ENCODE results near the gene ZBTB7A. TPM values are rescaled to one million over a fixed set of nuclear protein-coding genes. Genes with fewer than 3 reads are reported as not detected.

The ZBTB7A gene
- total and polyA plus RNA-seq, 10 of the 15 experiments (the other 5 are each of a cell fraction or from before 2014, with no cell fraction given), result 0.26 to 42.4 (median 4.5) TPM

GRCh38 chr19:4063369-4064148, 3.1 kb downstream of the ZBTB7A start (continued):
- no peak for TF ChIP-seq CEBPZ (IDR thresholded peaks at IDR 0.05; ENCODE audit: low read depth, low read length)
- no peak for TF ChIP-seq RUNX3 (IDR thresholded peaks at IDR 0.05; ENCODE audit: low read length)

- H3K4me1 ChIP-seq (ENCODE audit: control insufficient read depth, insufficient read depth, low read length), result peaks cover 29% of the 10 kb centered on the region
- BruUV-seq (replicated peaks), result no TSS peak
- no peak overlapping the region for H2AFZ ChIP-seq (ENCODE audit: control insufficient read depth, low read depth, low read length)
- no peaks in the 10 kb centered on the region for H3K27me3 ChIP-seq (replicated peaks in 1 of 2; ENCODE audit: control insufficient read depth in 2 of 2, insufficient read depth in 2 of 2, low read length in 1 of 2)
- CTCF ChIA-PET, result interaction anchor here (0.6 to 1.6 kb wide), 3 partner anchors 12 to 77 kb away, joined by 3 to 5 read pairs (median 4); no protein-coding TSS in a partner anchor
- DNase-seq (ENCODE audit: low read depth, low spot score), result no peak
- RAD21 ChIA-PET (ENCODE audit: unreplicated experiment), result interaction anchor here (0.8 to 1.8 kb wide), 2 partner anchors 53 to 77 kb away, joined by 4 to 8 read pairs; partner anchors contain the start of gene EEF2
- H3K79me2 ChIP-seq (ENCODE audit: control insufficient read depth, insufficient read depth, low read length), result peaks cover 75% of the 10 kb centered on the region
- no peak for FAIRE-seq
- H4K20me1 ChIP-seq (ENCODE audit: control insufficient read depth, insufficient read depth), result peaks cover 14% of the 10 kb centered on the region
- 59% methylated on average over 30 of the region's 30 CpGs for WGBS (ENCODE audit: insufficient coverage, insufficient replicate concordance, low lambda C conversion rate, missing lambda C conversion rate)
- POLR2A ChIA-PET, result interaction anchor here (0.5 to 1.1 kb wide), 3 partner anchors 14 to 61 kb away, joined by 3 to 4 read pairs (median 3); no protein-coding TSS in a partner anchor
- H3K27ac ChIP-seq (ENCODE audit: control insufficient read depth, insufficient read depth), result peak overlapping the region; percentile 90; the same call in 1 of the 2 replicates
- in situ Hi-C loops (cut with MboI) (loop anchor here (5.0 kb wide), 1 partner anchor 70 kb away; no protein-coding TSS in a partner anchor), intact Hi-C loops (cut with micrococcal nuclease; ENCODE audit: unreplicated experiment) (loop anchor here (10.0 kb wide), 1 partner anchor 122 kb away; the partner anchor contains the start of genes ANKRD24 and SIRT6)
- 0 out of 2 replicates have a peak, but pooled peaks have one; percentile 0 for TF ChIP-seq TCF12 (IDR thresholded peaks at IDR 0.05; ENCODE audit: low read depth, low read length)
- TF ChIP-seq POLR2AphosphoS2 (IDR thresholded peaks at IDR 0.05; ENCODE audit: low read depth, low read length), result peak; percentile 55; the same call in 1 of the 2 replicates
- peak; percentile 40; the same call in 1 of the 2 replicates for TF ChIP-seq POLR2A (IDR thresholded peaks at IDR 0.05; ENCODE audit: low read depth, low read length)
- TF ChIP-seq ETV6 (conservative IDR thresholded peaks at IDR 0.05 in 1 of 2, IDR thresholded peaks at IDR 0.05 in 1 of 2; ENCODE audit: borderline replicate concordance in 1 of 2, low read depth in 1 of 2), result no peak
- TF ChIP-seq POLR2AphosphoS5 (IDR thresholded peaks at IDR 0.05; ENCODE audit: low read length), result peak; percentile 15
- peak overlapping the region; percentile 98 for H3K4me2 ChIP-seq (ENCODE audit: control insufficient read depth, insufficient read depth)
- no peak for ATAC-seq
- no peaks in the 10 kb centered on the region for H3K9me3 ChIP-seq (replicated peaks; ENCODE audit: control insufficient read depth, insufficient read depth, low read length)
- peak overlapping the region; percentile 84 for H3K4me3 ChIP-seq
- SMC1A ChIA-PET (ENCODE audit: uncharacterized antibody, unreplicated experiment), result interaction anchor here (2.7 kb wide), 1 partner anchor 47 kb away, joined by 9 read pairs; no protein-coding TSS in a partner anchor
- peak overlapping the region; percentile 93; the same call in 1 of the 2 replicates for H3K9ac ChIP-seq (ENCODE audit: control insufficient read depth, insufficient read depth, low read length)
- peaks cover 4 to 9% of the 10 kb centered on the region in 2 experiments; a peak in 3 of 4 replicates for H3K36me3 ChIP-seq (ENCODE audit: control insufficient read depth in 2 of 2, insufficient read depth in 2 of 2, low read length in 1 of 2)
These were observed 4.0 kb downstream of the ZBTB7A start for GRCh38 chr19:4062419-4063368.

All from GM12878 (cell line).